Fibroblast of skin of right quadriceps (primary cell): ENCODE results near the gene MBTPS1.

ENCODE experiments used
- DNase-seq: peaks from one replicate; pipeline ENCODE4 v3.0.0-alpha.2; 2013

The MBTPS1 gene

GRCh38 chr16:84096447-84097005 is 20.2 kb downstream of the MBTPS1 start:
- DNase-seq, result no peak

GRCh38 chr16:84095466-84095865 is 21.3 kb downstream of the MBTPS1 start:
- no peak for DNase-seq

GRCh38 chr16:84093879-84094270 is 22.9 kb downstream of the MBTPS1 start:
- DNase-seq, result no peak

GRCh38 chr16:84093120-84093878 is 23.4 kb downstream of the MBTPS1 start:
- DNase-seq, result no peak

- DNase-seq, result peak; percentile 13
Measured at GRCh38 chr16:84091460-84091859, 25.3 kb downstream of the MBTPS1 start.

GRCh38 chr16:84090211-84090610 is 26.5 kb downstream of the MBTPS1 start:
- no peak for DNase-seq

- DNase-seq, result no peak
Measured at GRCh38 chr16:84088695-84089395, 27.9 kb downstream of the MBTPS1 start.

GRCh38 chr16:84087466-84088151 is 29.1 kb downstream of the MBTPS1 start:
- DNase-seq, result no peak

GRCh38 chr16:84087001-84087400 is 29.7 kb downstream of the MBTPS1 start:
- no peak for DNase-seq

- no peak for DNase-seq
Measured at GRCh38 chr16:84086341-84086740, 30.4 kb downstream of the MBTPS1 start.

GRCh38 chr16:84085773-84086172 is 31.0 kb downstream of the MBTPS1 start:
- no peak for DNase-seq

- no peak for DNase-seq
Measured at GRCh38 chr16:84085271-84085667, 31.5 kb downstream of the MBTPS1 start.

GRCh38 chr16:84084570-84085270 is 32.0 kb downstream of the MBTPS1 start:
- DNase-seq, result peak; percentile 53

GRCh38 chr16:84082835-84083569 is 33.7 kb downstream of the MBTPS1 start:
- no peak for DNase-seq

GRCh38 chr16:84082110-84082509 is 34.6 kb downstream of the MBTPS1 start:
- no peak for DNase-seq

- no peak for DNase-seq
Measured at GRCh38 chr16:84081446-84081989, 35.2 kb downstream of the MBTPS1 start.

- DNase-seq, result no peak
Measured at GRCh38 chr16:84080813-84081212, 35.9 kb downstream of the MBTPS1 start.

GRCh38 chr16:84080378-84080777 is 36.4 kb downstream of the MBTPS1 start:
- DNase-seq, result no peak

GRCh38 chr16:84079664-84080063 is 37.1 kb downstream of the MBTPS1 start:
- DNase-seq, result no peak

- DNase-seq, result no peak
Measured at GRCh38 chr16:84075376-84075775, 41.4 kb downstream of the MBTPS1 start.

GRCh38 chr16:84074721-84075120 is 42.0 kb downstream of the MBTPS1 start:
- DNase-seq, result no peak

GRCh38 chr16:84072014-84072413 is 44.7 kb downstream of the MBTPS1 start:
- DNase-seq, result peak; percentile 9
